Measurements from ENCODE around the gene SLC35F4. TPM values are rescaled to one million over a fixed set of nuclear protein-coding genes. Genes with fewer than 3 reads are reported as not detected.

SLC35F4 gene
- total and polyA plus RNA-seq, 2 donors (not counting 1 experiment from before 2014, with no cell fraction given): not detected

DNA sequence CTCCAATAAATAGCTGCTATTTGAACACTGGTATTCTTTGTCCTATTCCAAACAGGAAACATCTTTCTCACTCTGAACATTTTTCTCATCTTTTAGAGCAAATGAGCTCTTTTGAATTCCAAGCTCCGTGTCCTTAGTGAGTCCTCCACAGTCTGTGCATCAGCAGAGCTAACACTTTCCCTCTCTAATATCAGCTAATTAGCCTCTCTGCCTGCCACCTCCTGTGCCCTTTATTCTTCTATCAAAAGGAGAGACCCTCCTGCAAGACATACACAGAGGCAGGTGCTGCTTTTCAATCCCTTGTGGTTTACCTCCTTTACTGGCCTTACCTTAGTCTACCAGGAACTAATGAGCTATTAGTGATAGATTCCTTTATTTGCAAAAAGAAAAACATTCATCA lies 178.5 kb downstream of the SLC35F4 start:
- Histone ChIP-seq H3K4me1 (ENCODE audit: control insufficient read depth in 2 of 2, insufficient read depth in 2 of 2, low read length in 2 of 2) (no peaks in the 10 kb centered on the region), H3K9me3 (ENCODE audit: control extremely low read depth in 1 of 3, control insufficient read depth in 2 of 3, insufficient read depth in 1 of 3, low read length in 2 of 3) (no peaks in the 10 kb centered on the region), H3K27me3 (replicated peaks in 1 of 4; ENCODE audit: control extremely low read depth in 1 of 4, control insufficient read depth in 3 of 4, insufficient read depth in 4 of 4, low read length in 3 of 4) (peaks cover 0 to 3% (median 0%) of the 10 kb centered on the region in 4 experiments), H3K4me2 (replicated peaks; ENCODE audit: low read depth, low read length, poor library complexity, severe bottlenecking) (no peak overlapping the region), H3K79me2 (ENCODE audit: control insufficient read depth, insufficient read depth, low read length) (no peaks in the 10 kb centered on the region), H3K27ac (ENCODE audit: low read length in 2 of 2) (no peak overlapping the region), H3K9ac (ENCODE audit: low read length) (no peak overlapping the region), H3K4me3 (ENCODE audit: control extremely low read depth in 1 of 5, extremely low read depth in 1 of 5, insufficient read depth in 1 of 5, low read depth in 2 of 5, low read length in 4 of 5) (no peak overlapping the region), H2AFZ (ENCODE audit: insufficient read depth, low read depth, low read length, poor library complexity, severe bottlenecking) (no peak overlapping the region), H4K20me1 (ENCODE audit: control insufficient read depth, insufficient read depth, low read length, poor library complexity, severe bottlenecking) (no peaks in the 10 kb centered on the region), H3K36me3 (replicated peaks in 1 of 2; ENCODE audit: control extremely low read depth in 1 of 2, control insufficient read depth in 1 of 2, extremely low read depth in 1 of 2, insufficient read depth in 2 of 2, low read length in 1 of 2) (no peaks in the 10 kb centered on the region)
- DNase-seq: no peak
- Mint-ChIP-seq H3K27ac (no peak overlapping the region), H3K4me1 (no peaks in the 10 kb centered on the region), H3K27me3 (no peaks in the 10 kb centered on the region), H3K9me3 (ENCODE audit: insufficient read depth) (no peaks in the 10 kb centered on the region), H3K4me3 (no peak overlapping the region)
- 71% methylated on average over 1 of the region's 1 CpG for WGBS (ENCODE audit: insufficient coverage)
- no peak for TF ChIP-seq EZH2 (IDR thresholded peaks at IDR 0.05; ENCODE audit: borderline replicate concordance, insufficient read depth, low read depth, low read length, poor library complexity, severe bottlenecking)
- TF ChIP-seq, protein P1, sequence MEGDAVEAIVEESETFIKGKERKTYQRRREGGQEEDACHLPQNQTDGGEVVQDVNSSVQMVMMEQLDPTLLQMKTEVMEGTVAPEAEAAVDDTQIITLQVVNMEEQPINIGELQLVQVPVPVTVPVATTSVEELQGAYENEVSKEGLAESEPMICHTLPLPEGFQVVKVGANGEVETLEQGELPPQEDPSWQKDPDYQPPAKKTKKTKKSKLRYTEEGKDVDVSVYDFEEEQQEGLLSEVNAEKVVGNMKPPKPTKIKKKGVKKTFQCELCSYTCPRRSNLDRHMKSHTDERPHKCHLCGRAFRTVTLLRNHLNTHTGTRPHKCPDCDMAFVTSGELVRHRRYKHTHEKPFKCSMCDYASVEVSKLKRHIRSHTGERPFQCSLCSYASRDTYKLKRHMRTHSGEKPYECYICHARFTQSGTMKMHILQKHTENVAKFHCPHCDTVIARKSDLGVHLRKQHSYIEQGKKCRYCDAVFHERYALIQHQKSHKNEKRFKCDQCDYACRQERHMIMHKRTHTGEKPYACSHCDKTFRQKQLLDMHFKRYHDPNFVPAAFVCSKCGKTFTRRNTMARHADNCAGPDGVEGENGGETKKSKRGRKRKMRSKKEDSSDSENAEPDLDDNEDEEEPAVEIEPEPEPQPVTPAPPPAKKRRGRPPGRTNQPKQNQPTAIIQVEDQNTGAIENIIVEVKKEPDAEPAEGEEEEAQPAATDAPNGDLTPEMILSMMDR (IDR thresholded peaks at IDR 0.05): no peak
- CTCF ChIA-PET: no interaction called here
- intact Hi-C loops (cut with micrococcal nuclease): no loop called here
- ATAC-seq (ENCODE audit: low read depth): no peak
- POLR2A ChIA-PET: no interaction called here

DNA sequence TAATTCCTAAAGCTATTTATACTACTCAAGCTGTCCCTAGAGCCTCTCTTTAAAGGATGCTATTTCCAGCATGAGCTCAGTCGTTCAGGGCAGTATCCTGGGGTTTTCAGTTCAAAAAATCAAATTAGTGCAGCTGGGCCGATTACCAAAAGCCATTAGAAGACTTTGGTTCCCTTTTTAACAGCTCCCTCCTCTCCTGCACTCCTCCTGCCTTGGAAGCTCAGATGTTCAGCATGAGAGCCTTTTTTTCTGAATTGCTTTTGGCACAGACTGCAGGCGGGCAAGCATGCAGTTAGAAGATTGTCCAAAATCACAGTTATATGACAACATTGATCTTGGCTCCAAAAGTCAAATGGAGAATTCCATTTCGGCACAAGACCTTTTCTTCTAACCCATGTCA lies 179.6 kb downstream of the SLC35F4 start:
- intact Hi-C loops (cut with micrococcal nuclease): no loop called here
- Mint-ChIP-seq H3K4me1 (no peaks in the 10 kb centered on the region), H3K4me3 (no peak overlapping the region), H3K9me3 (ENCODE audit: insufficient read depth) (no peaks in the 10 kb centered on the region), H3K27me3 (no peaks in the 10 kb centered on the region), H3K27ac (no peak overlapping the region)
- no peak overlapping the region for H3K4me2 ChIP-seq (replicated peaks; ENCODE audit: low read depth, low read length, poor library complexity, severe bottlenecking)
- H3K4me1 ChIP-seq (ENCODE audit: control insufficient read depth in 2 of 2, insufficient read depth in 2 of 2, low read length in 2 of 2): no peaks in the 10 kb centered on the region
- POLR2A ChIA-PET: no interaction called here
- H3K27ac ChIP-seq (ENCODE audit: low read length in 2 of 2): no peak overlapping the region
- ATAC-seq (ENCODE audit: low read depth) (no peak), DNase-seq (no peak)
- CTCF ChIA-PET: no interaction called here
- no peak for TF ChIP-seq EZH2 (IDR thresholded peaks at IDR 0.05; ENCODE audit: borderline replicate concordance, insufficient read depth, low read depth, low read length, poor library complexity, severe bottlenecking)
- no peak overlapping the region for H3K9ac ChIP-seq (ENCODE audit: low read length)
- no peaks in the 10 kb centered on the region for H3K9me3 ChIP-seq (ENCODE audit: control extremely low read depth in 1 of 3, control insufficient read depth in 2 of 3, insufficient read depth in 1 of 3, low read length in 2 of 3)
- H3K4me3 ChIP-seq (ENCODE audit: control extremely low read depth in 1 of 5, extremely low read depth in 1 of 5, insufficient read depth in 1 of 5, low read depth in 2 of 5, low read length in 4 of 5): no peak overlapping the region
- H4K20me1 ChIP-seq (ENCODE audit: control insufficient read depth, insufficient read depth, low read length, poor library complexity, severe bottlenecking): no peaks in the 10 kb centered on the region
- H3K79me2 ChIP-seq (ENCODE audit: control insufficient read depth, insufficient read depth, low read length): no peaks in the 10 kb centered on the region
- H2AFZ ChIP-seq (ENCODE audit: insufficient read depth, low read depth, low read length, poor library complexity, severe bottlenecking): no peak overlapping the region
- no peaks in the 10 kb centered on the region for H3K36me3 ChIP-seq (replicated peaks in 1 of 2; ENCODE audit: control extremely low read depth in 1 of 2, control insufficient read depth in 1 of 2, extremely low read depth in 1 of 2, insufficient read depth in 2 of 2, low read length in 1 of 2)
- WGBS (ENCODE audit: insufficient coverage): 70% methylated on average over 3 of the region's 4 CpGs
- peaks cover 0 to 3% (median 0%) of the 10 kb centered on the region in 4 experiments for H3K27me3 ChIP-seq (replicated peaks in 1 of 4; ENCODE audit: control extremely low read depth in 1 of 4, control insufficient read depth in 3 of 4, insufficient read depth in 4 of 4, low read length in 3 of 4)
